GM18502 (cell line): ENCODE results near the gene HECTD3.

Experiments used
- ATAC-seq: cut with Tn5 transposase; IDR thresholded peaks from one replicate; pipeline ENCODE4 v1.9.1; 2021; ENCODE audit warnings: mild to moderate bottlenecking; ENCODE audit not compliant: unreplicated experiment, poor library complexity

Gene HECTD3

DNA sequence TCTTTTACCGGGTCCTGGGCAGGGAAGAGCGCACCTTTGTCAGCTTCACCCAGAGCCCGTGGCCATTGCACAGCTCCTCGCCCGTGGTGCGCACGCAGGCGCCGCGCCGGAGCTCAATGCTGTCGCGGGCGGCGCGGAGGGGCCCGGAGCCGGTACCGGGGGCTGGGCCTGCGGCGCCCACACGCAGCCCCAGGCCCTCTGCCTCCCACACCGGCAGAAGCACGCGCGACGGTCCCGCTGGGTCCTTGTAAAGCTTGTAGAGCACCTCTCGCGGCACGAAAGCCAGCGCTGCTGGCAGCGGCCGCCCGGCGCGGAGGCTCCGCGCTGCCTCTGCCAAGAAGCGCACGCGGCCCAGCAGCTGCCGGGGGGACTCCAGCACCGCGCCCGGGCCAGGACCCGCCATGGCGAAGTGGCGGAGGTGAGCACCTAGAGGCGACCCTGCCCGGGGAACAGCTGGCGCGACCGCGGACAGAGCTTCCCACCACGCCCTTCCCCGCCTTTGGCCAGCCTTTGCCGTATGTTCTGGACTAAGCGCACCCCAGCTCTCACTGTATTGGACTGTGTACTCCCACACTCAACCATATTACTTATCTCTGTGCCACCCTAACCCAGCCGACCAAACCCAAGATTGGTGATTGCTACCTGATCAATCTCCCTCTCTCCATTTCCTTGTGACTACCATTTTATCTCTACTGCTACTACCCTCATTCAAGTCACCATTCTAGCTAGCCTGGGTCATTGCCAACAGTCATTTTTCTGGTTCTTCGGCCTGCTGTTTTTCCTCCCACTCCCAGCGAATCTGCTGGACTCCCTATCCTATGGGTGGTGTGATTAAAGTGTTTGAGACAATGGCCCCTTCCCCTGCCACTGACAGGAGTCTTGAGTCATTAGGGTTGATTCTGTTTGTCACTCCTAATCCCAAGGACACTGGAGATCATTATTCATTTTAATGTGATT, at the start of gene HECTD3:
HECTD3 (minus strand) TSS at position 470 of the 957 bp plus-strand sequence; CDS start at position 403, 67 bp downstream.
- ATAC-seq, result peak; percentile 71

- no peak for ATAC-seq
Observed at GRCh38 chr1:45059829-45060228, 48.7 kb upstream of the HECTD3 start.

DNA sequence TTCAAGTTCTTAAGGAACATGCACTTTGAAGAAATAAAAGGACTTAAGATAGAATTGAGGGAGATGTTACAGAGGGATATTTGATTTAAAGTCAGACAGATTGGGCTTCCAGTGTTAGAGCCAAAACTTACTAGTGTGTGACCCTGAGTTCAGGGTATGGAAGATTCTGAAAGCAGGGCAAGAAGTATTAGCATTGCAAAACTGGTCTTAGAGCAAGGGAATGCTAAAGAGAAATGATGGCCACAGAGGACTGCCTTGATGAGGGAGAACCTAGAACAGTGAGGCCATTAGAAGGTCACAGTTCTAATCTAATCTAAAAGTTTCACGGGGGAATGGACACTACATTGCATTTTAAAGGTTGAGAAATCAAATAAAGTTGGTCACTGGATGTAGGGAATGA, 46.4 kb upstream of the HECTD3 start:
- no peak for ATAC-seq

GRCh38 chr1:45051005-45051772, 40.1 kb upstream of the HECTD3 start:
- no peak for ATAC-seq

DNA sequence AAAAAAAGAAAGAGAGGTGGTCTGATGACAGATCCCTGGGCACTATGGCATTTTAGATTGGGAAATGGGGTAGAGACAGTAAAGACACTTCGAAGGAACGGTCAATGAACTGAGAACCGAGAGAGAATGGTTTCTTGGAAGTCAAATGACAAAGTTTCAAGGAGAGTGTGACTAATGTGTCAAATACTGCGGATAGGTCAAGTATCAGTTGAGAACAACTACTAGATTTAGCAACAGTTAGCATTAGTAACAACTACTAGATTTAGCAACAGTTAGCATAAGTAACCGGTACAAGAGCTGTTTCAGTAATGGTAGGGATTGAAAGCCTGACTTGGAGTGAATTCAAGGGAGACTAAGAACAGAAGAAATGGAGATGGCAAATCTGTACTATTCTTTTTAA, 35.9 kb upstream of the HECTD3 start:
- no peak for ATAC-seq

DNA sequence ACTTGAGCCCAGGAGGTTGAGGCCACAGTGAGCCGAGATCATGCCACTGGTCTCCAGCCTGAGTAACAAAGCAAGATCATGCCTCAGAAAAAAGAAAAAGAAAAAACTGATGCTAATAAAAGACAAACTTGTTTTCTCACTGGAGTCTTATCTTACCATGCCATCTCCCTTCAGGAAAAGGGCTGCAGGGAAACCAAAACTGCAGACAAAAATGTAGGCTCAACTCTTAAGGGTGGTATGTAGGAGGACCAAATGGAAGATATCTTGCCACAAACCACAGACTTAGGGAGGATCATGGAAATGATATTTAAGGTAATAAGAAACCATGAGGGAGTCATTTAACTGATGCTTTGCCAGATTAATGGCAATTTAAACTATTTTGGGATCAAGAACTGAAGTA, 33.8 kb upstream of the HECTD3 start:
- no peak for ATAC-seq

GRCh38 chr1:45043094-45043493, 32.0 kb upstream of the HECTD3 start:
- no peak for ATAC-seq

DNA sequence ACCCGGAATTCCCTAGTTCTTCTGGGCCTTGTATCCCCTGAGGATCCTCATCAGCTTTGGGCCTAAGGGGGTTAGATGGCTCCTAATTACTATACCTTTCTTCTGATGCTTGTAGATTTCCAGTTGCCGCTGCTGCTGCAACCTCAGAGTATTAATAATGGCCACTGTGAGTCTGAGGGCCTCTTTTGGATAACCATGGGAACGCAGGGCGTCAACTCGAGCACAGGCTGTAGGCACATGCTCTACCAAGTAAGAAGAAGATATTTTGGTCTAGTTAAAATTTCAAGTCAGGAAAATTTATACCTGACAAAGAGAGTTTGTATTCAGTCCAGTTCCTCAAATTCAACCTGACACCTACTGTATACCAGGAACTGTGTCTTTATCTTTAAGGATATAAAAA, 29.2 kb upstream of the HECTD3 start:
- no peak for ATAC-seq

DNA sequence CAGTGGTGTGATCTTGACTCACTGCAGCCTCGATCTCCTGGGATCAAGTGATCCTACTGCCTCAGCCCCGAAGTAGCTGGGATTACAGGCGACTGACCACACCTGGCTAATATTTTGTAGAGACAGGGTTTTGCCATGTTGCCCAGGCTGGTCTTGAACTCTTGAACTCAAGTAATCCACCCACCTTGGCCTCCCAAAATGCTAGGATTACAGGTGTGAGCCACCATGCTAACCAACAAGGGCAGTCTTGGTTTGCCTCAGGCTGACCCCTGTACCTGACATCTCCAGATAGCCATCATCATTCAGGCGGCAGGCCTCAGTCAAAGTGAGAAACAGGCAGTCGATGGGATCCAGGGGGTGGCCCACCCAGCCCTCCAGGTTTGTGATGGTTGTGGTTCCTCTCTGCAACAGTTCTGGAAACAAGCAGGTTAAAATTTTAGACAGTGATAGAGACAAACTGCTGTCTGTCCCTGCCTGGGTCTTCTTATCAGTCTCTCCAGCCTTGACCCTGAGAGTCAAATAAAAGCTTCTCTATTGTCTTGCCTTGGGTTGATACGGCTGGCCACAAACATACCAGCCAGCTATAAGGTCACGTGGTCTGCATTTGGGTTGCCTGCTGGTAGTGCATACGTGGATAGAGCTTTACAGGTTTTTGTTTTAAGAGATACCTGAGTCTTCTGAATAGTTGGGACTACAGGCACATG, 27.7 kb upstream of the HECTD3 start:
- no peak for ATAC-seq

DNA sequence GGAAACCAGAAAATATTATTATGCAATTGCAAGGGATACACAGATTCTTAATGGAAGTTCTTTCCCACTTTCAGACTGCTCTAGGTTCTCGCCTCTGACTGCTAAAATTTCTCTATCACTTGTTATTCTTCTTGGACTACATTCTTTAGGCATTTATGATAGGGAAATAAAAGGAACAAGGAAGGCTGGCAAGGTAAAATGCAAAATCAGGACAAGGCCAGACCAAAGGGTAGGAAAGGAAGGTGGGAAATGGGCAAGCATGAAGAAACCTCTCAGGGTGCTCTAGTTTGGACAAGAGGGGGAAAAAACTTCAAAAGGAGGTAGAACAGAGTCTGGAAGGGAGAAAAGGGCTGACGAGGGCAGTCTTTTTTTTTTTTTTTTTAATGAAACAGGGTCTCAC, 27.1 kb upstream of the HECTD3 start:
- no peak for ATAC-seq

- ATAC-seq, result no peak
Observed at GRCh38 chr1:45037456-45037855, 26.3 kb upstream of the HECTD3 start.

- ATAC-seq, result no peak
Observed at GRCh38 chr1:45035631-45036301, 24.6 kb upstream of the HECTD3 start.

DNA sequence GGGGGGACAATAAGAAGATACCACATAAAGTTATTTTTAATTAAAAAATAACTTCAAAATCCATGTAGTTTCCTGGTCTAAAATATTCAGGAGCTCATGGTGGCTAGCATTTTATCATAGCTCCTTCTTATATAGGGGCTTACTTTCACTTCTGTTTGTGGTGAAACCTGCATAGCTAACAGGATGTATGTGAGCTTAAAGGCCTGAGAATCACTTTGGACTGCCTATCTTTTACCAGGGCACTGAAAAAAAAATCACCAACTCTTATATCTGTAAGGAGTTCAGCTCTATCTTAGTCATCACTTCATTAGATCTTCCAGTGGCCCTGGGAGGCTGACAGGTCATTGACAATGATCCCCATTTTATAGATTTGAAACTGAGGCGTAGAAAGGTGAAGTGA, 22.2 kb upstream of the HECTD3 start:
- peak; percentile 46 for ATAC-seq

GRCh38 chr1:45032837-45033236, 21.7 kb upstream of the HECTD3 start:
- no peak for ATAC-seq

GRCh38 chr1:45026446-45026845, 15.3 kb upstream of the HECTD3 start:
- no peak for ATAC-seq

DNA sequence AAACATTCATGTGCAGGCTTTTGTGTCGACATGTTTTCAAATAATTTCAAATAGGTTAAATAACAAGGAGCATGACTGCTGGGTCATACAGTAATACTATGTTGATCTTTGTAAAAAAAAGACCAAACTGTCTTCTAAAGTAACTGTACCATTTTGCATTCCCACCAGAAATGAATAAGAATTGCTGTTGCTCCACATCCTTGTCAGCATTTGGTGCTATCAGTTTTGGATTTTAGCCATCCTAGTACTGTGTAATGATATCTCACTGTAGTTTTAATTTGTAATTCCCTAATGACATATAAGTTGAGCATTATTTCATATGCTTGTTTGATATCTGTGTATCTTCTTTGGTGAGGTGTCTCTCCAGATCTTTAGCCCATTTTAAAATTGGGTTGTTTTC, 12.5 kb upstream of the HECTD3 start:
- no peak for ATAC-seq

GRCh38 chr1:45018599-45019230, 7.6 kb upstream of the HECTD3 start:
- no peak for ATAC-seq

- no peak for ATAC-seq
Observed at GRCh38 chr1:45016767-45017166, 5.6 kb upstream of the HECTD3 start.

- ATAC-seq, result no peak
Observed at GRCh38 chr1:45016090-45016697, 5.1 kb upstream of the HECTD3 start.
